Right lobe of liver (tissue), 6 donors: Measurements from ENCODE around the gene TPO. TPM values are rescaled to one million over a fixed set of nuclear protein-coding genes. Genes with fewer than 3 reads are reported as not detected.

Experiments
- ATAC-seq, 4 donors: fragments of 200-7000 bp; cut with Tn5 transposase; one replicate each; pipeline ENCODE4 v1.9.1; 2020; ENCODE audit warnings: mild to moderate bottlenecking in 4 of 4, moderate library complexity in 4 of 4
- DNase-seq, 3 donors: peaks; one replicate each; pipeline ENCODE4 v3.0.0-alpha.2; 2020
- H3K27ac ChIP-seq, 3 donors: fragments of 200-600 bp; one replicate each; pipeline ENCODE4 v1.8.0; 2022
- H3K27me3 ChIP-seq, 2 donors: fragments of 200-600 bp; one replicate each; pipeline ENCODE4 v1.8.0; 2022
- H3K36me3 ChIP-seq, 4 donors: fragments of 200-600 bp; sonication (generic) in 1 of 4; one replicate each; pipeline versions ENCODE4 v1.5.1 to v1.8.0; 2017 to 2022; ENCODE audit warnings: control low read depth in 1 of 4
- H3K4me1 ChIP-seq, 4 donors: fragments of 200-600 bp; sonication (generic) in 1 of 4; one replicate each; pipeline versions ENCODE4 v1.5.1 to v1.8.0; 2017 to 2022; ENCODE audit warnings: control low read depth in 1 of 4
- H3K4me3 ChIP-seq, 3 donors: fragments of 200-600 bp; one replicate each; pipeline ENCODE4 v1.8.0; 2022
- H3K9me3 ChIP-seq, 4 donors: fragments of 200-600 bp; sonication (generic) in 1 of 4; one replicate each; pipeline versions ENCODE4 v1.5.1 to v1.8.0; 2017 to 2022; ENCODE audit warnings: control low read depth in 1 of 4
- POLR2A ChIP-seq: fragments of 450-650 bp; IDR thresholded peaks from one replicate; pipeline ENCODE4 v1.6.1; 2017; ENCODE audit warnings: antibody characterized with exemption, mild to moderate bottlenecking
- whole genome bisulfite sequencing: methylation state at CpG from one replicate; pipeline ENCODE4 v1.1.6; 2018; ENCODE audit warnings: low coverage, low lambda C conversion rate; ENCODE audit not compliant: insufficient coverage; ENCODE audit errors: missing lambda C conversion rate; 5-methylcytosine and 5-hydroxymethylcytosine counted together
- intact Hi-C, 2 donors: fragments of 100-400 bp; cut with DNase I; formaldehyde crosslinking; loops; one replicate each; pipeline versions ENCODE4 v1.11.2 to v1.14.1; 2022
- total RNA-seq, 6 experiments: library from RNA; depleted of rRNA in 2 of 6; stranded (reverse); fragments of >200 nt in 2 of 6; fragmentation: NEBNext Ultra II Directional in 3 of 6; extraction: Animal tissue kit (Norgen Biotek cat#: 25700) in 3 of 6; gene quantifications; one replicate each; pipeline versions ENCODE4 v1.1.0 to v1.2.4, GENCODE V29; 2016 to 2023
- TF ChIP-seq, protein P1 (sequence below), 4 donors: fragments of 200-600 bp in 3 of 4; fragments of 450-650 bp in 1 of 4; IDR thresholded peaks; one replicate each; pipeline versions ENCODE4 v1.5.1 to v1.8.0; 2016 to 2022; ENCODE audit warnings: antibody characterized with exemption in 4 of 4, mild to moderate bottlenecking in 2 of 4
- donor health status: DM: no; HTN: yes; CAD: no.
- donor health status: DM: no; HTN: no; CAD: no.
- donor health status: DM: no; HTN: no; CAD: no.
- donor health status: DM: no; HTN: yes; CAD: no.
- donor health status: DM: no; HTN: yes; CAD: no.

Gene TPO
- total RNA-seq, 6 experiments from 2014 or later: not detected

- intact Hi-C loops: no loop called here
- ATAC-seq: no peak
- Histone ChIP-seq H3K4me1 (no peaks in the 10 kb centered on the region), H3K4me3 (no peak overlapping the region), H3K36me3 (no peaks in the 10 kb centered on the region), H3K27ac (no peak overlapping the region), H3K27me3 (no peaks in the 10 kb centered on the region), H3K9me3 (no peaks in the 10 kb centered on the region)
- WGBS: 84% methylated on average over 3 of the region's 7 CpGs
- TF ChIP-seq POLR2A: no peak
- TF ChIP-seq, protein P1, sequence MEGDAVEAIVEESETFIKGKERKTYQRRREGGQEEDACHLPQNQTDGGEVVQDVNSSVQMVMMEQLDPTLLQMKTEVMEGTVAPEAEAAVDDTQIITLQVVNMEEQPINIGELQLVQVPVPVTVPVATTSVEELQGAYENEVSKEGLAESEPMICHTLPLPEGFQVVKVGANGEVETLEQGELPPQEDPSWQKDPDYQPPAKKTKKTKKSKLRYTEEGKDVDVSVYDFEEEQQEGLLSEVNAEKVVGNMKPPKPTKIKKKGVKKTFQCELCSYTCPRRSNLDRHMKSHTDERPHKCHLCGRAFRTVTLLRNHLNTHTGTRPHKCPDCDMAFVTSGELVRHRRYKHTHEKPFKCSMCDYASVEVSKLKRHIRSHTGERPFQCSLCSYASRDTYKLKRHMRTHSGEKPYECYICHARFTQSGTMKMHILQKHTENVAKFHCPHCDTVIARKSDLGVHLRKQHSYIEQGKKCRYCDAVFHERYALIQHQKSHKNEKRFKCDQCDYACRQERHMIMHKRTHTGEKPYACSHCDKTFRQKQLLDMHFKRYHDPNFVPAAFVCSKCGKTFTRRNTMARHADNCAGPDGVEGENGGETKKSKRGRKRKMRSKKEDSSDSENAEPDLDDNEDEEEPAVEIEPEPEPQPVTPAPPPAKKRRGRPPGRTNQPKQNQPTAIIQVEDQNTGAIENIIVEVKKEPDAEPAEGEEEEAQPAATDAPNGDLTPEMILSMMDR (IDR thresholded peaks at IDR 0.05): no peak
- peak; percentile 4 to 13 (median 12) for DNase-seq
Observed at GRCh38 chr2:1498176-1498575, 84.9 kb downstream of the TPO start.

DNA sequence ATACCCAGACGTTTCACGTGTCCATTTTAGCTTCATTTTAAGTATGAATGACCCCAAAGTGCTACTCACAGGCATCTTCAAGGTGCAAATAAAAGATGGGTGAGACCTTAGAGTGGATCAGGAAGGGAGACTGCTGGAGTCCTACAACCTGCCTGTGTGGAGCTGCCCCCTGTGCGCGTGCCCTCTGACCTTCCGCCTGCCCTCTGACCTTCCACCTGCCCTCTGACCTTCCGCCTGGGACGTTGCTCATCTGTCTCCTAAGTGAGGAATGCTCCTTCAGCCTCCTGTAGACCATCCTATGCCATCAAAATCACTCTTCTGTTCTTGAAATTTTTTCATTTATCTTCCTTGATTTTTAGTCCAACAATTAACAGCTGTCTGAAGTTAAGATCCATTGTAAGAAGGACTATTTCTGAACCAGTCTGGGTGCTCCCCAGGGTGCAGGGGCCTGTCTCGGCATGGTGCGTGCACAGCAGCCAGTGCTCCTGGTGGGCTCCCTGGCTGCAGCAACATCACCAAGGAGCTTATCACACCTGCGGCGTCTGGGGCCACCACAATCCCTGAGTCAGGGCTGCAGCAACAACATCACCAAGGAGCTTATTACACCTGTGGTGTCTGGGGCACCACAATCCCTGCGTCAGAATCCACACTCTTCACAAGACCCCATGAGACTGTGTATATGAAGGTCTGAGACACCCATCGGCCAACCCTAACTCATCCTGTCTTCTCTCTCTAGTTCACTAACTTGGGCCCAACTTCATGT, 86.0 kb downstream of the TPO start:
- no peak for ATAC-seq
- intact Hi-C loops: no loop called here
- Histone ChIP-seq H3K36me3 (no peaks in the 10 kb centered on the region), H3K4me3 (no peak overlapping the region), H3K27me3 (no peaks in the 10 kb centered on the region), H3K4me1 (no peaks in the 10 kb centered on the region), H3K27ac (no peak overlapping the region), H3K9me3 (no peaks in the 10 kb centered on the region)
- WGBS: 61% methylated on average over 11 of the region's 13 CpGs
- DNase-seq: peak in 2 of 3 donors; percentile 15 to 31
- TF ChIP-seq, protein P1 (IDR thresholded peaks at IDR 0.05): no peak
- TF ChIP-seq POLR2A: no peak

- 69% methylated on average over 8 of the region's 27 CpGs for WGBS
- intact Hi-C loops: no loop called here
- no peak for TF ChIP-seq POLR2A
- TF ChIP-seq, protein P1 (IDR thresholded peaks at IDR 0.05): no peak
- H3K9me3 ChIP-seq: no peaks in the 10 kb centered on the region
- no peak overlapping the region for H3K4me3 ChIP-seq
- no peaks in the 10 kb centered on the region for H3K36me3 ChIP-seq
- no peaks in the 10 kb centered on the region for H3K27me3 ChIP-seq
- no peak overlapping the region for H3K27ac ChIP-seq
- DNase-seq: peak in 2 of 3 donors; percentile 19 to 40
- ATAC-seq: peak in 1 of 4 donors; percentile 18
- H3K4me1 ChIP-seq: no peaks in the 10 kb centered on the region
Observed at GRCh38 chr2:1501038-1501851, 88.0 kb downstream of the TPO start.

GRCh38 chr2:1501991-1502390, 88.7 kb downstream of the TPO start:
- no peaks in the 10 kb centered on the region for H3K9me3 ChIP-seq
- DNase-seq: peak in 2 of 3 donors; percentile 9 to 26

More at GRCh38 chr2:1501991-1502390, 88.7 kb downstream of the TPO start:
- Histone ChIP-seq H3K4me3 (no peak overlapping the region), H3K36me3 (no peaks in the 10 kb centered on the region), H3K27me3 (no peaks in the 10 kb centered on the region), H3K4me1 (no peaks in the 10 kb centered on the region), H3K27ac (no peak overlapping the region)
- intact Hi-C loops: no loop called here
- 88% methylated on average over 4 of the region's 6 CpGs for WGBS
- peak in 1 of 4 donors; percentile 11 for ATAC-seq
- TF ChIP-seq, protein P1 (IDR thresholded peaks at IDR 0.05): no peak
- no peak for TF ChIP-seq POLR2A
